RWPE1 (cell line): ENCODE results near the gene VPS26C.

Experiments
- CTCF ChIA-PET: fragments of 350-600 bp; sonication (Branson Sonifier 250); formaldehyde crosslinking; extraction: SDS; loops from one replicate; lab custom pipeline; 2021; lab: Yijun Ruan, JAX
- POLR2A ChIA-PET: fragments of 400-600 bp; formaldehyde crosslinking; extraction: SDS; loops from one replicate; lab custom pipeline; 2020; ENCODE audit warnings: antibody characterized with exemption; ENCODE audit not compliant: low non-redundant PET; lab: Yijun Ruan, JAX
- DNase-seq: peaks from one replicate; pipeline ENCODE4 v3.0.0; 2012; ENCODE audit warnings: low spot score
- H3K27ac ChIP-seq: fragments of 450-650 bp; 2 replicates; pipeline ENCODE4 v1.5.1; 2017
- TF ChIP-seq, protein P1 (sequence below): fragments of 450-650 bp; conservative IDR thresholded peaks from 2 replicates; pipeline ENCODE4 v1.5.1; 2017; ENCODE audit warnings: low read depth, mild to moderate bottlenecking

The VPS26C gene

DNA sequence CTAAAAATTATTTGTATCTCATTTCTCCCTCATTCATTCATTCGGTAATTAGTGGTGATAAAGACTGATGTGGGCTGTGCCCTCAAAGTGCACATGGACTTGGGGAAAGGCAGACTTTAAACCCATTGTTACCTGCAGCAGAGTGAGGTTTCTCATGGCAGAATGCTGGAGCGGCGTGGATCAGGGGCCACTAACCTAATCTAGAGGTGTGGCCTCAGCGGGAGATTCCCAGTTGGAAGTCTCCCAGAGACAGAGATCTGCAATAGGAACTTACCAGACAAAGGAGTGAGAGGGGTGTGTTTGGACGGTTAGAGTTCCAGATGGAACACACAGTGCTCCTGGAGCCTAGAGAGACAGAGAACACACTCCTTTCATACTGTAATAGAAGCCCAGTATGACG, 73.5 kb downstream of the VPS26C start:
- TF ChIP-seq, protein P1, sequence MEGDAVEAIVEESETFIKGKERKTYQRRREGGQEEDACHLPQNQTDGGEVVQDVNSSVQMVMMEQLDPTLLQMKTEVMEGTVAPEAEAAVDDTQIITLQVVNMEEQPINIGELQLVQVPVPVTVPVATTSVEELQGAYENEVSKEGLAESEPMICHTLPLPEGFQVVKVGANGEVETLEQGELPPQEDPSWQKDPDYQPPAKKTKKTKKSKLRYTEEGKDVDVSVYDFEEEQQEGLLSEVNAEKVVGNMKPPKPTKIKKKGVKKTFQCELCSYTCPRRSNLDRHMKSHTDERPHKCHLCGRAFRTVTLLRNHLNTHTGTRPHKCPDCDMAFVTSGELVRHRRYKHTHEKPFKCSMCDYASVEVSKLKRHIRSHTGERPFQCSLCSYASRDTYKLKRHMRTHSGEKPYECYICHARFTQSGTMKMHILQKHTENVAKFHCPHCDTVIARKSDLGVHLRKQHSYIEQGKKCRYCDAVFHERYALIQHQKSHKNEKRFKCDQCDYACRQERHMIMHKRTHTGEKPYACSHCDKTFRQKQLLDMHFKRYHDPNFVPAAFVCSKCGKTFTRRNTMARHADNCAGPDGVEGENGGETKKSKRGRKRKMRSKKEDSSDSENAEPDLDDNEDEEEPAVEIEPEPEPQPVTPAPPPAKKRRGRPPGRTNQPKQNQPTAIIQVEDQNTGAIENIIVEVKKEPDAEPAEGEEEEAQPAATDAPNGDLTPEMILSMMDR = no peak
- no peak overlapping the region for H3K27ac ChIP-seq
- POLR2A ChIA-PET = no interaction called here
- CTCF ChIA-PET = no interaction called here
- no peak for DNase-seq

DNA sequence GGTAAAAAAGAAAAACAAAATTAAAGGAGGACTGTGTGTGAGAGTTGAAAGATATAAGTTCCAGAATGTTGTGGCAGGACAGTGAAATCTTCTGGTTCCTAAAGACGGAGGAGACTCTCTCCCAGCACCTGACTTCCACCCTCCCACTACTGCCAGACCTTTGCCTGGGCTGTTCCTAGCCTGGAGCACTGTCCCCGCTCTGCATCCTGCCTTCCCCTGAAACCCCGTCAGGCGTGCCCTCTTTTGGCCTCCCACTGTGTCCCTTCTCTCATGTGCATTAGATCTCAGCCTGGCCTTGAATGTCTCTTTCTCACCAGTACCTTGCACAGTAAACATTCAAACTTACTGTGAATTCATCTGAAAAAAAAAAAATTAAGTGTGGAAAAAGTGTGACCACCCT, 74.1 kb downstream of the VPS26C start:
- ChIA-PET CTCF (no interaction called here), POLR2A (no interaction called here)
- TF ChIP-seq, protein P1 = no peak
- DNase-seq = no peak
- H3K27ac ChIP-seq = no peak overlapping the region

DNA sequence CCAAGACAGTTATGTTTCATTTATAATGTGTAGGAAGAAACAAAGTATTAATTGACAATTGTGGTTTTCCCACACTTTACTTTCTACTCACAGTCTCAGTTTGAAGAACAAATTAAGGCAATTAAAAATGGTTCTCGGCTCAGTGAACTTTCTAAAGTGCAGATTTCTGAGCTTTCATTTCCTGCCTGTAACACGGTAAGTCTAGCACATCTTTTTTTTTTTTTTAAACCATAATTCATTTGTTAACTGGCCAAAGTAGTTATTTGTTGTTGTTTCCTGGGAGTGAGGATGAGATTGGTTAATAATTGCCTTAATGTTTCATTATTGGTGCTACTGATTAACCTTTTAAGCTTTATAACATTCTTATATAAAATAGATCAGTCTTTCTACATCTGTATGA, 75.1 kb downstream of the VPS26C start:
- no peak overlapping the region for H3K27ac ChIP-seq
- POLR2A ChIA-PET = no interaction called here

DNA sequence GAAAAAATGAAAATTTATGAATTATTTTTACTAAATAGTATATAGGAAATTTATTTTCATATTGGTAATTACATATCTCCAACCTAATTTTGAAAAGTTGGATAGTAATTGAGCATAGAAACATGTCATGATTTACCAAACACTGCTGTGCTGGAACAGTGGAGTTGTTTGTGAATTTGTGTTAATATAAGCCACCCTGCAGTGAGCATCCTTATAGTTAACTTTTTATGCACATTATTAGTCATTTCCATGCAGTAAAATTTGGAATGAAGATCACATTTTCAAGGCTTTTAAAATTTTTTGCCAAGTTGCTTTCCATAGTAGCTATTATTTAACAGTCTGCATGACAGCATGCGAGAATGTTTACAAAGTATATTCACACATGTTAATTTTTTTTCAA, 78.3 kb downstream of the VPS26C start:
- CTCF ChIA-PET = interaction anchor here (0.7 kb wide), 1 partner anchor 216 kb away, joined by 5 read pairs; no protein-coding TSS in a partner anchor
- TF ChIP-seq, protein P1 = no peak
- no peak overlapping the region for H3K27ac ChIP-seq
- no peak for DNase-seq
- POLR2A ChIA-PET = no interaction called here

More for the DNA sequence above, 75.1 kb downstream of the VPS26C start:
- TF ChIP-seq, protein P1 = no peak
- CTCF ChIA-PET = interaction anchor here (0.6 kb wide), 1 partner anchor 85 kb away, joined by 8 read pairs; no protein-coding TSS in a partner anchor
- DNase-seq = no peak

DNA sequence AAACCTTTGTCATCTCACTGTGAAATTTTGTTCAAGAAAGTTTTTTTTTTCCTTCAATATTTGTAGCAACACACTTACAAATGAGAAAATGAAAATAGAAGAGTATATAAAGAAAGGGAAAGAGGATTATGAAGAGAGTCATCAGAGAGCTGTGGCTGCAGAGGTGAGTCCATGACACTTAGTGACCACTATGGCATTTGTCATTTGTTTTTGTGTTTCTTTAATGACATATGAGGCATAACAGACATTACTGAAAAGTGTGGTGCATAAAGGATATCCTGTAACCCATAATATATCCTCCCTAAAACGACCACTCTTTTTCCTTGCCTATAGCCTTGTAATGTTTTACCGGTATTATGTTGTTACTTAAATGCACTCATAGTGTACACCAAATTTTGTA, 80.2 kb downstream of the VPS26C start:
- DNase-seq = no peak
- TF ChIP-seq, protein P1 = no peak
- ChIA-PET CTCF (interaction anchor here (1.0 kb wide), 1 partner anchor 9 kb away, joined by 4 read pairs; no protein-coding TSS in a partner anchor), POLR2A (no interaction called here)
- no peak overlapping the region for H3K27ac ChIP-seq

DNA sequence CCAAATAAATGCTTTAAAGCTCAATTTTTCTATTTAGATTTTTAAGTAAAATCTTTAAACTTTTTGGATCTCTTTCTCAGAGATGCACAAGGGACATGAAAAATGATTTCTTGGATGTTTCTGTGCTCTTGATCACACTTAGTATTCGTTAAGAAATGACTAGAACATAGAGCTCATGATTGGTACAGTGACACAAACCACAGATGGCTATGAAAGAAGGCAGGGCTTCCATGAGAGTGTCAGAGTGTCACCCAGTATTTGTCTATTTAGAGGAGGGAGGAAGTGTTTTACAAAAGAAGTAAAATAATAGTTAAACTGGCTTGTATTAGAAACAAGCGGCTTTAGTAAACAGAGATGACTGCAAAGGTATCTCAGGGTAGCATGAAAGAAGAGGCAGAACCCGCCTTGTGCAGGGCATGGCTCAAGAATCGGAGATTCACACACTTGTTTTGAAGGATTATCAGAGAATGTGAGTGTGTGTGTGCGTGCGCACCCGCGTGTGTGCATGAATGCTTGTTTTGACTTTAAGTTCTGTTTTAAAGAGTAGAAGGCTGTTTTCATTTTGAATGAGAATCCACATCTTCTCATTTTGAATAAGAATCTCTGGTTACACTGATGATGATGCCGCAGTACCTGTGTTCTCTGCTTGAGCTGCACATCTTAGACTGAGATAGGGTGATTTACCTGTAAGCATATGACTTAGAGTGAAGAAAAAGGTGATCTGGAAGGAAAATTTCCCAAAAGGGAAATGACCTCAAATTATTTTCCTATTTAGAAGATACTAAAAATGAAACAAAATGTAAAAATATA, 82.1 kb downstream of the VPS26C start:
- TF ChIP-seq, protein P1 = no peak
- no peak overlapping the region for H3K27ac ChIP-seq
- POLR2A ChIA-PET = interaction anchor here (0.7 kb wide), 1 partner anchor 708 kb away, joined by 3 read pairs; no protein-coding TSS in a partner anchor
- DNase-seq = no peak
- CTCF ChIA-PET = interaction anchor here (0.5 to 0.6 kb wide), 2 partner anchors 67 to 136 kb away, joined by 3 read pairs; no protein-coding TSS in a partner anchor
